Measurements from ENCODE around the gene C22orf39. TPM values are rescaled to one million over a fixed set of nuclear protein-coding genes. Genes with fewer than 3 reads are reported as not detected.

C22orf39 gene
- 10 to 100 TPM; 39.7 to 45.6 (median 44.3) TPM for polyA plus RNA-seq (ENCODE audit: insufficient read length in 3 of 3)

- peak; percentile 78 to 86 (median 83) for DNase-seq (ENCODE audit: low read depth in 3 of 3, low spot score in 2 of 3)
Measured at GRCh38 chr22:19447330-19448075, at the start of gene C22orf39. C22orf39 (minus strand) TSS chr22:19447711; CDS start chr22:19447688, 23 bp downstream.

GRCh38 chr22:19497245-19497644 is 49.7 kb upstream of the C22orf39 start:
- no peak for DNase-seq (ENCODE audit: low read depth in 3 of 3, low spot score in 2 of 3)

- no peak for DNase-seq (ENCODE audit: low read depth in 3 of 3, low spot score in 2 of 3)
Measured at GRCh38 chr22:19496324-19496630, 48.8 kb upstream of the C22orf39 start.

- DNase-seq (ENCODE audit: low read depth in 3 of 3, low spot score in 2 of 3) = no peak
Measured at GRCh38 chr22:19495562-19496323, 48.2 kb upstream of the C22orf39 start.

GRCh38 chr22:19494676-19495173 is 47.2 kb upstream of the C22orf39 start:
- DNase-seq (ENCODE audit: low read depth in 3 of 3, low spot score in 2 of 3) = no peak

GRCh38 chr22:19494001-19494560 is 46.6 kb upstream of the C22orf39 start:
- no peak for DNase-seq (ENCODE audit: low read depth in 3 of 3, low spot score in 2 of 3)

- DNase-seq (ENCODE audit: low read depth in 3 of 3, low spot score in 2 of 3) = no peak
Measured at GRCh38 chr22:19492504-19493174, 45.1 kb upstream of the C22orf39 start.

GRCh38 chr22:19490628-19491230 is 43.2 kb upstream of the C22orf39 start:
- DNase-seq (ENCODE audit: low read depth in 3 of 3, low spot score in 2 of 3) = no peak

- no peak for DNase-seq (ENCODE audit: low read depth in 3 of 3, low spot score in 2 of 3)
Measured at GRCh38 chr22:19488884-19489843, 41.7 kb upstream of the C22orf39 start.

- no peak for DNase-seq (ENCODE audit: low read depth in 3 of 3, low spot score in 2 of 3)
Measured at GRCh38 chr22:19488285-19488684, 40.8 kb upstream of the C22orf39 start.

- DNase-seq (ENCODE audit: low read depth in 3 of 3, low spot score in 2 of 3) = no peak
Measured at GRCh38 chr22:19483481-19484244, 36.2 kb upstream of the C22orf39 start.

GRCh38 chr22:19482297-19482696 is 34.8 kb upstream of the C22orf39 start:
- no peak for DNase-seq (ENCODE audit: low read depth in 3 of 3, low spot score in 2 of 3)

- no peak for DNase-seq (ENCODE audit: low read depth in 3 of 3, low spot score in 2 of 3)
Measured at GRCh38 chr22:19480789-19481188, 33.3 kb upstream of the C22orf39 start.

GRCh38 chr22:19480173-19480568 is 32.7 kb upstream of the C22orf39 start:
- DNase-seq (ENCODE audit: low read depth in 3 of 3, low spot score in 2 of 3) = no peak

- DNase-seq (ENCODE audit: low read depth in 3 of 3, low spot score in 2 of 3) = peak; percentile 98 to 99 (median 98)
Measured at GRCh38 chr22:19479355-19480172, 32.1 kb upstream of the C22orf39 start, which contains the start of gene CDC45. CDC45 (plus strand) TSS chr22:19479920; CDS start chr22:19479969, 49 bp downstream.

GRCh38 chr22:19478901-19479354 is 31.4 kb upstream of the C22orf39 start, which contains the start of gene UFD1:
UFD1 (minus strand) TSS chr22:19479193; CDS start chr22:19479085, 108 bp downstream.
- peak in 1 of 3 donors; percentile 68 for DNase-seq (ENCODE audit: low read depth in 3 of 3, low spot score in 2 of 3)

All from right renal cortex interstitium (tissue), 3 donors.